Panc1 (cell line): ENCODE data around the gene IMPG2. TPM values are rescaled to one million over a fixed set of nuclear protein-coding genes. Genes with fewer than 3 reads are reported as not detected.

Experiments
- ATAC-seq: fragments of 200-7000 bp; cut with Tn5 transposase; 2 replicates; pipeline ENCODE4 v1.9.1; 2020; ENCODE audit warnings: mild to moderate bottlenecking, moderate library complexity
- BruUV-seq: library from RNA; stranded (reverse); fragments of 400-500 nt; replicated peaks from 2 replicates; lab custom pipeline; 2021; lab: Mats Ljungman, UMichigan
- CTCF ChIA-PET: fragments of 300-600 bp; sonication (Branson Sonifier 250); formaldehyde crosslinking; loops from one replicate; lab custom pipeline; 2022; ENCODE audit warnings: antibody characterized with exemption; lab: Charles Lee
- POLR2A ChIA-PET: fragments of 300-600 bp; sonication (Branson Sonifier 250); formaldehyde crosslinking; loops from one replicate; lab custom pipeline; 2022; ENCODE audit warnings: antibody characterized with exemption; lab: Charles Lee
- DNase-seq: peaks from one replicate; pipeline ENCODE4 v3.0.0-alpha.2; 2010; ENCODE audit warnings: low read depth, low spot score
- H3K27ac ChIP-seq: 2 replicates; pipeline ENCODE4 v1.5.1; 2011; ENCODE audit warnings: mild to moderate bottlenecking, low read length, inconsistent platforms
- H3K27me3 ChIP-seq: fragments of 200-500 bp; sonication (Bioruptor generic); 2 replicates; pipeline ENCODE4 v1.6.0; 2014; ENCODE audit warnings: low read length, inconsistent platforms; ENCODE audit not compliant: control insufficient read depth, insufficient read depth
- H3K36me3 ChIP-seq: fragments of 200-500 bp; sonication (Bioruptor generic); 2 replicates; pipeline ENCODE4 v1.5.1; 2014; ENCODE audit warnings: inconsistent platforms, mild to moderate bottlenecking, low read length, moderate library complexity; ENCODE audit not compliant: control insufficient read depth, insufficient read depth
- H3K4me1 ChIP-seq: 2 replicates; pipeline ENCODE4 v1.5.1; 2011; ENCODE audit warnings: inconsistent platforms, mild to moderate bottlenecking, low read length, moderate library complexity; ENCODE audit not compliant: control insufficient read depth, insufficient read depth
- H3K4me3 ChIP-seq, 2 experiments: 2 replicates each; pipeline ENCODE4 v1.5.1; 2011 to 2012; ENCODE audit warnings: low read depth in 2 of 2, low read length in 2 of 2, mild to moderate bottlenecking in 2 of 2, inconsistent platforms in 1 of 2, moderate library complexity in 1 of 2
- H3K9me3 ChIP-seq: fragments of 200-500 bp; sonication (Bioruptor generic); 2 replicates; pipeline ENCODE4 v1.5.1; 2014; ENCODE audit warnings: low read depth, mild to moderate bottlenecking, inconsistent platforms, low read length, moderate library complexity; ENCODE audit not compliant: control insufficient read depth, insufficient read depth
- POLR2AphosphoS5 ChIP-seq: IDR thresholded peaks from 2 replicates; pipeline ENCODE4 v1.6.1; 2012; ENCODE audit warnings: mild to moderate bottlenecking, low read depth, low read length, moderate library complexity
- REST ChIP-seq, 2 experiments: IDR thresholded peaks; 2 replicates each; pipeline ENCODE4 v1.6.1; 2011 to 2012; ENCODE audit warnings: low read depth in 2 of 2, control low read depth in 1 of 2, low read length in 1 of 2, mild to moderate bottlenecking in 1 of 2, moderate library complexity in 1 of 2; ENCODE audit not compliant: insufficient read depth in 1 of 2
- SIN3A ChIP-seq: IDR thresholded peaks from 2 replicates; pipeline ENCODE4 v1.6.1; 2012; ENCODE audit warnings: low read depth, mild to moderate bottlenecking, low read length, moderate library complexity, borderline replicate concordance; ENCODE audit not compliant: insufficient read depth
- TCF7L2 ChIP-seq: IDR thresholded peaks from 2 replicates; pipeline ENCODE4 v1.6.1; 2011; ENCODE audit warnings: mild to moderate bottlenecking, low read depth, low read length, inconsistent platforms
- in situ Hi-C: cut with HindIII; loops from 2 replicates; pipeline ENCODE4 v1.10.0; 2016; ENCODE audit warnings: low sequenced_read_pairs, low pct_unique_long_range_greater_than_20kb
- intact Hi-C: fragments of 100-400 bp; cut with micrococcal nuclease; formaldehyde crosslinking; loops from one replicate; pipeline ENCODE4 v1.10.0; 2022; ENCODE audit not compliant: unreplicated experiment
- total RNA-seq: library from RNA; stranded (reverse); gene quantifications from one replicate; pipeline ENCODE4 v1.2.1, GENCODE V29; 2021; ENCODE audit not compliant: unreplicated experiment
- TF ChIP-seq, protein P1 (sequence below): fragments of 450-650 bp; IDR thresholded peaks from 2 replicates; pipeline ENCODE4 v1.5.1; 2017; ENCODE audit warnings: mild to moderate bottlenecking

The IMPG2 gene
- total RNA-seq, 1 experiment from 2014 or later, result 0.10 TPM

GRCh38 chr3:101251441-101251840 lies 68.9 kb downstream of the IMPG2 start:
- H3K36me3 ChIP-seq, result no peaks in the 10 kb centered on the region
- no peaks in the 10 kb centered on the region for H3K9me3 ChIP-seq
- no peaks in the 10 kb centered on the region; the same call in 1 of the 2 replicates for H3K27me3 ChIP-seq
- ChIA-PET POLR2A (no interaction called here), CTCF (no interaction called here)
- H3K4me3 ChIP-seq, result no peak overlapping the region
- TF ChIP-seq POLR2AphosphoS5, result no peak
- TF ChIP-seq SIN3A, result no peak
- TF ChIP-seq REST (IDR thresholded peaks at IDR 0.05; ENCODE audit: insufficient read depth in 1 of 2, low read depth in 2 of 2, low read length in 1 of 2), result no peak
- TF ChIP-seq, protein P1, sequence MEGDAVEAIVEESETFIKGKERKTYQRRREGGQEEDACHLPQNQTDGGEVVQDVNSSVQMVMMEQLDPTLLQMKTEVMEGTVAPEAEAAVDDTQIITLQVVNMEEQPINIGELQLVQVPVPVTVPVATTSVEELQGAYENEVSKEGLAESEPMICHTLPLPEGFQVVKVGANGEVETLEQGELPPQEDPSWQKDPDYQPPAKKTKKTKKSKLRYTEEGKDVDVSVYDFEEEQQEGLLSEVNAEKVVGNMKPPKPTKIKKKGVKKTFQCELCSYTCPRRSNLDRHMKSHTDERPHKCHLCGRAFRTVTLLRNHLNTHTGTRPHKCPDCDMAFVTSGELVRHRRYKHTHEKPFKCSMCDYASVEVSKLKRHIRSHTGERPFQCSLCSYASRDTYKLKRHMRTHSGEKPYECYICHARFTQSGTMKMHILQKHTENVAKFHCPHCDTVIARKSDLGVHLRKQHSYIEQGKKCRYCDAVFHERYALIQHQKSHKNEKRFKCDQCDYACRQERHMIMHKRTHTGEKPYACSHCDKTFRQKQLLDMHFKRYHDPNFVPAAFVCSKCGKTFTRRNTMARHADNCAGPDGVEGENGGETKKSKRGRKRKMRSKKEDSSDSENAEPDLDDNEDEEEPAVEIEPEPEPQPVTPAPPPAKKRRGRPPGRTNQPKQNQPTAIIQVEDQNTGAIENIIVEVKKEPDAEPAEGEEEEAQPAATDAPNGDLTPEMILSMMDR, result no peak
- TF ChIP-seq TCF7L2, result no peak
- DNase-seq (no peak), ATAC-seq (no peak)
- in situ Hi-C loops (no loop called here), intact Hi-C loops (no loop called here)
- BruUV-seq, result no TSS peak
- H3K4me1 ChIP-seq, result no peaks in the 10 kb centered on the region
- H3K27ac ChIP-seq, result no peak overlapping the region

GRCh38 chr3:101249522-101249921 lies 70.9 kb downstream of the IMPG2 start:
- BruUV-seq, result no TSS peak
- DNase-seq, result no peak
- Histone ChIP-seq H3K4me3 (no peak overlapping the region), H3K36me3 (no peaks in the 10 kb centered on the region), H3K27me3 (no peaks in the 10 kb centered on the region; the same call in 1 of the 2 replicates), H3K27ac (no peak overlapping the region), H3K9me3 (no peaks in the 10 kb centered on the region), H3K4me1 (no peaks in the 10 kb centered on the region)
- no peak for TF ChIP-seq POLR2AphosphoS5
- ATAC-seq, result no peak
- intact Hi-C loops (no loop called here), in situ Hi-C loops (no loop called here)
- CTCF ChIA-PET, result no interaction called here
- POLR2A ChIA-PET, result interaction anchor here (0.7 kb wide), 1 partner anchor 475 kb away, joined by 7 read pairs; no protein-coding TSS in a partner anchor

GRCh38 chr3:101248736-101249135 lies 71.6 kb downstream of the IMPG2 start:
- no peak overlapping the region for H3K4me3 ChIP-seq
- H3K27ac ChIP-seq, result no peak overlapping the region
- BruUV-seq, result no TSS peak
- ATAC-seq (no peak), DNase-seq (no peak)
- intact Hi-C loops, result no loop called here
- in situ Hi-C loops, result no loop called here
- TF ChIP-seq, protein P1, result no peak
- no peak for TF ChIP-seq SIN3A
- no peak for TF ChIP-seq REST (IDR thresholded peaks at IDR 0.05; ENCODE audit: insufficient read depth in 1 of 2, low read depth in 2 of 2, low read length in 1 of 2)
- TF ChIP-seq POLR2AphosphoS5, result no peak
- TF ChIP-seq TCF7L2, result no peak
- H3K27me3 ChIP-seq, result no peaks in the 10 kb centered on the region; the same call in 1 of the 2 replicates
- CTCF ChIA-PET, result no interaction called here
- H3K36me3 ChIP-seq, result no peaks in the 10 kb centered on the region
- POLR2A ChIA-PET, result no interaction called here
- H3K9me3 ChIP-seq, result no peaks in the 10 kb centered on the region
- H3K4me1 ChIP-seq, result no peaks in the 10 kb centered on the region
